CD14-positive monocyte (primary cell): Measurements from ENCODE around the gene TMEM273. TPM values are rescaled to one million over a fixed set of nuclear protein-coding genes. Genes with fewer than 3 reads are reported as not detected.

Experiments
- DNase-seq, 3 donors: peaks; one replicate each; pipeline ENCODE4 v3.0.0-alpha.2; 2011 to 2022
- H2AFZ ChIP-seq: 2 replicates; pipeline ENCODE4 v1.6.0; 2012; ENCODE audit warnings: mild to moderate bottlenecking, low read depth, low read length, inconsistent platforms; ENCODE audit not compliant: insufficient read depth, poor library complexity, severe bottlenecking
- H3K27ac ChIP-seq, 2 donors: 1 replicate in 1 of 2; 2 replicates in 1 of 2; pipeline ENCODE4 v1.5.1; 2012 to 2013; ENCODE audit warnings: low read length in 2 of 2, control low read depth in 1 of 2, inconsistent platforms in 1 of 2, low read depth in 1 of 2, mild to moderate bottlenecking in 1 of 2
- H3K27me3 ChIP-seq, 2 donors: one replicate each; pipeline versions ENCODE4 v1.6.0 to v1.6.1; 2011 to 2013; ENCODE audit warnings: low read length in 2 of 2; ENCODE audit not compliant: control insufficient read depth in 2 of 2, insufficient read depth in 2 of 2
- H3K36me3 ChIP-seq, 2 donors: replicated peaks in 1 of 2; 1 replicate in 1 of 2; 2 replicates in 1 of 2; pipeline versions ENCODE4 v1.5.1 to v1.6.1; 2012 to 2013; ENCODE audit warnings: low read length in 2 of 2, control low read depth in 1 of 2, inconsistent platforms in 1 of 2, mild to moderate bottlenecking in 1 of 2; ENCODE audit not compliant: insufficient read depth in 2 of 2, control insufficient read depth in 1 of 2
- H3K4me1 ChIP-seq, 2 donors: 1 replicate in 1 of 2; 2 replicates in 1 of 2; pipeline versions ENCODE4 v1.5.1 to v1.6.1; 2012 to 2013; ENCODE audit warnings: low read length in 2 of 2, control low read depth in 1 of 2, inconsistent platforms in 1 of 2, mild to moderate bottlenecking in 1 of 2, moderate library complexity in 1 of 2; ENCODE audit not compliant: insufficient read depth in 2 of 2, control insufficient read depth in 1 of 2
- H3K4me2 ChIP-seq: replicated peaks from 2 replicates; pipeline ENCODE3; 2012; ENCODE audit warnings: low read length, moderate library complexity, mild to moderate bottlenecking; ENCODE audit not compliant: poor library complexity, severe bottlenecking; ENCODE audit errors: extremely low read depth
- H3K4me3 ChIP-seq, 3 experiments: fragments of 200-600 bp in 1 of 3; sonication (generic) in 1 of 3; replicated peaks in 1 of 3; 1 replicate in 2 of 3; 2 replicates in 1 of 3; pipeline ENCODE4 v1.5.1; 2011 to 2013; ENCODE audit warnings: low read length in 3 of 3, mild to moderate bottlenecking in 3 of 3, control low read depth in 2 of 3, low read depth in 2 of 3, inconsistent platforms in 1 of 3, moderate library complexity in 1 of 3
- H3K79me2 ChIP-seq: 2 replicates; pipeline ENCODE4 v1.6.0; 2012; ENCODE audit warnings: mild to moderate bottlenecking, control low read depth, inconsistent platforms, low read length, moderate library complexity; ENCODE audit not compliant: insufficient read depth
- H3K9ac ChIP-seq: 2 replicates; pipeline ENCODE4 v1.6.0; 2017; ENCODE audit warnings: low read length, mild to moderate bottlenecking; ENCODE audit not compliant: insufficient read depth, poor library complexity, severe bottlenecking
- H3K9me3 ChIP-seq, 2 donors: replicated peaks in 1 of 2; 1 replicate in 1 of 2; 2 replicates in 1 of 2; pipeline versions ENCODE4 v1.5.1 to v1.6.1; 2012 to 2013; ENCODE audit warnings: low read length in 2 of 2, control low read depth in 1 of 2; ENCODE audit not compliant: control insufficient read depth in 1 of 2, insufficient read depth in 1 of 2
- H4K20me1 ChIP-seq: 2 replicates; pipeline ENCODE4 v1.6.0; 2012; ENCODE audit warnings: mild to moderate bottlenecking, low read length, control low read depth, moderate library complexity; ENCODE audit not compliant: insufficient read depth
- H3K27ac Mint-ChIP-seq, 7 donors: one replicate each; pipeline ENCODE4 v1.8.0; 2020; ENCODE audit warnings: mild to moderate bottlenecking in 7 of 7, mixed read lengths in 7 of 7, moderate library complexity in 6 of 7, inconsistent platforms in 2 of 7
- H3K27me3 Mint-ChIP-seq, 3 donors: one replicate each; pipeline ENCODE4 v1.8.0; 2021 to 2022; ENCODE audit warnings: low read depth in 3 of 3, mild to moderate bottlenecking in 3 of 3, mixed read lengths in 3 of 3, moderate library complexity in 3 of 3, inconsistent platforms in 1 of 3
- H3K36me3 Mint-ChIP-seq, 2 donors: one replicate each; pipeline ENCODE4 v1.8.0; 2020; ENCODE audit warnings: mixed read lengths in 2 of 2, inconsistent platforms in 1 of 2, mild to moderate bottlenecking in 1 of 2
- H3K4me1 Mint-ChIP-seq: one replicate; pipeline ENCODE4 v1.8.0; 2020; ENCODE audit warnings: mild to moderate bottlenecking, mixed read lengths
- H3K4me3 Mint-ChIP-seq, 2 donors: one replicate each; pipeline ENCODE4 v1.8.0; 2020; ENCODE audit warnings: mild to moderate bottlenecking in 2 of 2, mixed read lengths in 2 of 2, moderate library complexity in 1 of 2
- H3K9me3 Mint-ChIP-seq, 7 donors: one replicate each; pipeline ENCODE4 v1.8.0; 2020 to 2022; ENCODE audit warnings: mixed read lengths in 7 of 7, mild to moderate bottlenecking in 6 of 7, moderate library complexity in 6 of 7, inconsistent platforms in 2 of 7
- CTCF ChIP-seq: fragments of 200-600 bp; IDR thresholded peaks from one replicate; pipeline ENCODE4 v1.8.0; 2022; ENCODE audit warnings: antibody characterized with exemption, mild to moderate bottlenecking
- WGBS: methylation state at CpG from one replicate; pipeline ENCODE4 v1.1.5; 2013; ENCODE audit warnings: missing lambda C conversion rate; ENCODE audit not compliant: insufficient coverage; 5-methylcytosine and 5-hydroxymethylcytosine counted together
- intact Hi-C, 2 donors: fragments of 100-400 bp; cut with micrococcal nuclease; formaldehyde crosslinking; loops; one replicate each; pipeline versions ENCODE4 v1.15.0 to v1.15.1; 2023
- polyA plus RNA-seq, 3 donors: library from polyadenylated mRNA; depleted of rRNA in 1 of 3; unstranded in 2 of 3; stranded (reverse) in 1 of 3; fragments of 300-500 nt in 2 of 3; fragments of >200 nt in 1 of 3; fragmentation: Illumina TruSeq in 2 of 3; gene quantifications; 1 replicate in 2 of 3; 2 replicates in 1 of 3; pipeline ENCODE4 v1.2.3, GENCODE V29; 2012 to 2021

The TMEM273 gene
- polyA plus RNA-seq, 3 donors, result 6.7 to 7.9 (median 6.9) TPM

DNA sequence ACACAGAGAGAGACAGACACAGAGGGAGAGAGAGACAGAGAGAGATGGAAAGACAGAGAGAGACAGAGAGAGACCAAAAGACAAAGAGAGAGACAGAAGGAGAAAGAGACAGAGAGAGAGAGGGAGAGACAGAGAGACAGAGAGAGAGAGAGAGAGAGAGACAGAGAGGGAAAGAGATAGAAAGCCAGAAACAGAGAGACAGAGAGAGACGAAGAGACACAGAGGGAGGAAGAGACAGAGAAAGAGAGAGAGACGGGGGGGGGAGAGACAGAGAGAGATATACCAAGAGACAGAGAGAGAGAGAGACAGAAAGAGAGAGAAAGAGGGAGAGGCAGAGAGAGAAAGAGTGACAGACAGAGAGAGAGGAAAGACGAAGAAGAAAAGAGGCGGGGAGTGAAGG is 83.1 kb downstream of the TMEM273 start:
- Histone ChIP-seq H3K9me3 (no peaks in the 10 kb centered on the region), H3K9ac (no peak overlapping the region), H3K79me2 (no peaks in the 10 kb centered on the region), H2AFZ (no peak overlapping the region), H3K4me2 (no peak overlapping the region), H3K4me1 (no peaks in the 10 kb centered on the region), H3K27ac (no peak overlapping the region), H3K36me3 (no peaks in the 10 kb centered on the region), H3K27me3 (no peaks in the 10 kb centered on the region), H4K20me1 (no peaks in the 10 kb centered on the region), H3K4me3 (no peak overlapping the region)
- intact Hi-C loops, result loop anchor here in 1 of 2 donors (10.0 kb wide), 1 partner anchor 300 kb away; no protein-coding TSS in a partner anchor
- H3K9me3 Mint-ChIP-seq, result no peaks in the 10 kb centered on the region
- H3K27ac Mint-ChIP-seq, result no peak overlapping the region
- 61% methylated on average over 4 of the region's 4 CpGs for WGBS
- DNase-seq, result no peak
- no peak for TF ChIP-seq CTCF
- peaks cover 4 to 11% (median 5%) of the 10 kb centered on the region in 3 donors for H3K27me3 Mint-ChIP-seq
- H3K36me3 Mint-ChIP-seq, result no peaks in the 10 kb centered on the region
- peaks cover 8% of the 10 kb centered on the region for H3K4me1 Mint-ChIP-seq
- no peak overlapping the region for H3K4me3 Mint-ChIP-seq

Other genes with a start within 250 kb of the TMEM273 start
- not detected for gene LRRC18, start 248.6 kb downstream of the TMEM273 start, polyA plus RNA-seq
- gene VSTM4, start 72.9 kb downstream of the TMEM273 start, polyA plus RNA-seq, result not detected
- gene FAM170B, start 54.4 kb downstream of the TMEM273 start, polyA plus RNA-seq, result not detected
- not detected for gene C10orf71, start 110.8 kb upstream of the TMEM273 start, polyA plus RNA-seq
- gene DRGX, start 207.7 kb upstream of the TMEM273 start, polyA plus RNA-seq, result not detected